H9 (cell line): ENCODE measurements around the gene MRRF. TPM values are rescaled to one million over a fixed set of nuclear protein-coding genes. Genes with fewer than 3 reads are reported as not detected.

Source experiments
- DNase-seq: peaks from one replicate; pipeline ENCODE4 v3.0.0-alpha.2; 2017
- H2AFZ ChIP-seq: one replicate; pipeline ENCODE4 v1.6.1; 2013; ENCODE audit warnings: mild to moderate bottlenecking, low read length, control low read depth, moderate library complexity
- H2AK5ac ChIP-seq: 2 replicates; pipeline ENCODE4 v1.6.1; 2013; ENCODE audit warnings: low read length, control low read depth, mixed read lengths; ENCODE audit not compliant: insufficient read length
- H2BK120ac ChIP-seq: one replicate; pipeline ENCODE4 v1.6.1; 2013; ENCODE audit warnings: low read depth, mild to moderate bottlenecking, low read length, control low read depth, inconsistent platforms; ENCODE audit not compliant: poor library complexity, severe bottlenecking
- H2BK12ac ChIP-seq: 2 replicates; pipeline ENCODE4 v1.6.1; 2013; ENCODE audit warnings: low read length, control low read depth, mixed read lengths, low read depth; ENCODE audit not compliant: insufficient read length
- H2BK15ac ChIP-seq: 2 replicates; pipeline ENCODE4 v1.6.1; 2013; ENCODE audit warnings: low read depth, low read length, control low read depth
- H2BK20ac ChIP-seq: one replicate; pipeline ENCODE4 v1.6.1; 2013; ENCODE audit warnings: low read depth, mild to moderate bottlenecking, low read length, control low read depth, inconsistent platforms; ENCODE audit not compliant: poor library complexity, severe bottlenecking
- H2BK5ac ChIP-seq: 2 replicates; pipeline ENCODE4 v1.6.1; 2013; ENCODE audit warnings: low read length, control low read depth, mixed read lengths; ENCODE audit not compliant: insufficient read length
- H3K14ac ChIP-seq: 2 replicates; pipeline ENCODE4 v1.6.1; 2013; ENCODE audit warnings: low read length, control low read depth; ENCODE audit not compliant: insufficient read depth
- H3K18ac ChIP-seq: 2 replicates; pipeline ENCODE4 v1.6.1; 2013; ENCODE audit warnings: low read depth, mild to moderate bottlenecking, mixed read lengths, low read length, control low read depth; ENCODE audit not compliant: insufficient read length
- H3K23ac ChIP-seq: 2 replicates; pipeline ENCODE4 v1.6.1; 2013; ENCODE audit warnings: low read length, control low read depth, mixed read lengths, low read depth; ENCODE audit not compliant: insufficient read length
- H3K23me2 ChIP-seq: 2 replicates; pipeline ENCODE4 v1.6.1; 2013; ENCODE audit warnings: low read depth, mild to moderate bottlenecking, mixed read lengths, low read length, control low read depth; ENCODE audit not compliant: insufficient read length, poor library complexity, severe bottlenecking
- H3K27ac ChIP-seq: 2 replicates; pipeline ENCODE4 v1.5.1; 2013; ENCODE audit warnings: low read length, control low read depth, mixed read lengths, low read depth; ENCODE audit not compliant: insufficient read length
- H3K27me3 ChIP-seq: 2 replicates; pipeline ENCODE4 v1.6.1; 2013; ENCODE audit warnings: low read length, control low read depth, inconsistent platforms; ENCODE audit not compliant: insufficient read depth
- H3K4ac ChIP-seq: 2 replicates; pipeline ENCODE4 v1.6.1; 2013; ENCODE audit warnings: low read depth, mild to moderate bottlenecking, control low read depth, inconsistent platforms, low read length, moderate library complexity
- H3K4me1 ChIP-seq: 2 replicates; pipeline ENCODE4 v1.6.1; 2013; ENCODE audit warnings: low read length, control low read depth, inconsistent platforms; ENCODE audit not compliant: insufficient read depth
- H3K4me2 ChIP-seq: 2 replicates; pipeline ENCODE4 v1.6.1; 2013; ENCODE audit warnings: low read length, control low read depth, mixed read lengths; ENCODE audit not compliant: insufficient read length, insufficient read depth
- H3K56ac ChIP-seq: 2 replicates; pipeline ENCODE4 v1.6.1; 2013; ENCODE audit warnings: low read depth, mild to moderate bottlenecking, mixed read lengths, low read length, control low read depth; ENCODE audit not compliant: insufficient read length
- H3K79me1 ChIP-seq: 2 replicates; pipeline ENCODE4 v1.6.1; 2013; ENCODE audit warnings: low read depth, mild to moderate bottlenecking, moderate library complexity, low read length, control low read depth, inconsistent platforms; ENCODE audit not compliant: insufficient read depth, poor library complexity, severe bottlenecking
- H3K79me2 ChIP-seq: 2 replicates; pipeline ENCODE4 v1.6.1; 2013; ENCODE audit warnings: low read length, control low read depth, inconsistent platforms; ENCODE audit not compliant: insufficient read depth
- H3K9ac ChIP-seq: 2 replicates; pipeline ENCODE4 v1.6.1; 2013; ENCODE audit warnings: low read length, control low read depth, mixed read lengths; ENCODE audit not compliant: insufficient read length; ENCODE audit errors: extremely low read depth
- H3K9me3 ChIP-seq: one replicate; pipeline ENCODE4 v1.6.1; 2013; ENCODE audit warnings: low read depth, low read length, inconsistent platforms; ENCODE audit not compliant: control insufficient read depth
- H3T11ph ChIP-seq: one replicate; pipeline ENCODE4 v1.6.1; 2013; ENCODE audit warnings: mild to moderate bottlenecking, low read length, control low read depth, inconsistent platforms
- H4K20me1 ChIP-seq: one replicate; pipeline ENCODE4 v1.6.1; 2013; ENCODE audit not compliant: control insufficient read depth, insufficient read length, insufficient read depth
- H4K5ac ChIP-seq: 2 replicates; pipeline ENCODE4 v1.6.1; 2013; ENCODE audit warnings: low read depth, mild to moderate bottlenecking, mixed read lengths, low read length, control low read depth; ENCODE audit not compliant: insufficient read length
- H4K8ac ChIP-seq: replicated peaks from 2 replicates; pipeline ENCODE4 v1.6.1; 2013; ENCODE audit warnings: low read length, control low read depth, mixed read lengths, low read depth; ENCODE audit not compliant: insufficient read length
- H4K91ac ChIP-seq: 2 replicates; pipeline ENCODE4 v1.6.1; 2013; ENCODE audit warnings: low read depth, mild to moderate bottlenecking, moderate library complexity, mixed read lengths, low read length, control low read depth; ENCODE audit not compliant: insufficient read length
- H3K27ac Mint-ChIP-seq, 3 experiments: 2 replicates in 2 of 3; 3 replicates in 1 of 3; pipeline ENCODE4 v1.8.0; 2020 to 2021; ENCODE audit warnings: mixed read lengths in 3 of 3, mild to moderate bottlenecking in 1 of 3, moderate library complexity in 1 of 3
- H3K27me3 Mint-ChIP-seq: 2 replicates; pipeline ENCODE4 v1.8.0; 2021; ENCODE audit warnings: low read depth, mild to moderate bottlenecking, moderate library complexity, mixed read lengths
- H3K36me3 Mint-ChIP-seq, 3 experiments: 2 replicates in 2 of 3; 3 replicates in 1 of 3; pipeline ENCODE4 v1.8.0; 2020 to 2021; ENCODE audit warnings: low read depth in 3 of 3, mixed read lengths in 3 of 3; ENCODE audit not compliant: insufficient read depth in 1 of 3
- H3K4me1 Mint-ChIP-seq, 2 experiments: 2 replicates each; pipeline ENCODE4 v1.8.0; 2020; ENCODE audit warnings: mixed read lengths in 2 of 2
- H3K4me3 Mint-ChIP-seq, 2 experiments: 2 replicates in 1 of 2; 3 replicates in 1 of 2; pipeline ENCODE4 v1.8.0; 2020 to 2021; ENCODE audit warnings: mild to moderate bottlenecking in 2 of 2, mixed read lengths in 2 of 2, moderate library complexity in 1 of 2
- H3K9me3 Mint-ChIP-seq, 2 experiments: 2 replicates in 1 of 2; 3 replicates in 1 of 2; pipeline ENCODE4 v1.8.0; 2020; ENCODE audit warnings: mild to moderate bottlenecking in 2 of 2, mixed read lengths in 2 of 2, moderate library complexity in 1 of 2
- WGBS: extraction: QIAGEN DNeasy Blood & Tissue Kit; methylation state at CpG from one replicate; pipeline ENCODE4 v1.1.7; 2013; ENCODE audit warnings: missing lambda C conversion rate, low lambda C conversion rate, mixed read lengths; ENCODE audit not compliant: insufficient read length; ENCODE audit errors: extremely low coverage; 5-methylcytosine and 5-hydroxymethylcytosine counted together
- total RNA-seq: library from RNA; stranded (reverse); gene quantifications from 2 replicates; pipeline ENCODE4 v1.2.1, GENCODE V29; 2021
- TF ChIP-seq, protein P1 (sequence below): fragments of 200-600 bp; sonication (generic); conservative IDR thresholded peaks from 3 replicates; pipeline ENCODE4 v1.8.0; 2021; ENCODE audit warnings: antibody characterized with exemption, mild to moderate bottlenecking

Gene MRRF
- total RNA-seq, 1 experiment from 2014 or later: 33.7 TPM

DNA sequence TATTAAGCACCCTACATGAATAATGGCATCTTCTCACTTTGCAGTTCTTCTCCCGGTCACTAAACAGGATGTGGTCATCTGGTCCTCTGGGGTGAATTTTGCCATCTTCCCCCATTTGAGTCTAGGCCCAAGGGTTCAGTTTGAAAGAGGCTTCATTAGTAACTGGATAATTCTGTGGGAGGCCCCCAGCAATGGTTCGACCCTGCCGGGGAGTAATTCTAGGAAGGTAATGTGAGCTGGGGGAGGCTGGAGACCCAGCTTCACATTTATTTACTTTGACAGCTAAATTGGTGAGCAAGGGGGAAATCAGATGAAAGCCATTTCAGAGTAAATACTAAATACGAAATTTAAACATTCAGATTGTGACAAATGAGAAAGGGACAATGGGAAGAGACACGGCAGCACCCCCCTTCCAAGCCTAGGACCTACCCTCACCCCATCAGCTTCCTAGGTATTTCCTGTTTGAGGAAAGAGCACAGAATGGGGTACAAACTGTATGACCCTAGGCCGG, 31.8 kb upstream of the MRRF start:
- Histone ChIP-seq H2BK120ac (no peak overlapping the region), H2BK20ac (no peak overlapping the region), H3K4me1 (no peaks in the 10 kb centered on the region), H2BK12ac (no peak overlapping the region), H3K9me3 (no peaks in the 10 kb centered on the region), H3K27me3 (peaks cover 35% of the 10 kb centered on the region), H3K79me2 (no peaks in the 10 kb centered on the region), H2BK15ac (no peak overlapping the region), H4K5ac (no peak overlapping the region), H4K91ac (no peak overlapping the region), H3K9ac (no peak overlapping the region), H3T11ph (no peak overlapping the region), H3K56ac (no peak overlapping the region), H3K18ac (no peak overlapping the region), H2AK5ac (no peak overlapping the region), H3K4me2 (no peak overlapping the region), H3K14ac (no peak overlapping the region), H4K8ac (no peak overlapping the region), H3K23me2 (peaks cover 6% of the 10 kb centered on the region), H2AFZ (no peak overlapping the region), H3K79me1 (no peaks in the 10 kb centered on the region), H2BK5ac (no peak overlapping the region), H3K23ac (no peak overlapping the region), H3K4ac (no peak overlapping the region), H3K27ac (no peak overlapping the region), H4K20me1 (no peaks in the 10 kb centered on the region)
- H3K4me1 Mint-ChIP-seq: peaks cover 0 to 3% of the 10 kb centered on the region in 2 experiments; a peak in 2 of 4 replicates
- WGBS: no CpG with 5 or more reads among the region's 6 CpGs
- H3K36me3 Mint-ChIP-seq: no peaks in the 10 kb centered on the region
- DNase-seq: no peak
- H3K9me3 Mint-ChIP-seq: no peaks in the 10 kb centered on the region; a peak in 1 of 5 replicates
- H3K27ac Mint-ChIP-seq: peak overlapping the region in 1 of 3 experiments; percentile 0; a peak in 1 of 7 replicates
- H3K4me3 Mint-ChIP-seq: no peak overlapping the region
- TF ChIP-seq, protein P1, sequence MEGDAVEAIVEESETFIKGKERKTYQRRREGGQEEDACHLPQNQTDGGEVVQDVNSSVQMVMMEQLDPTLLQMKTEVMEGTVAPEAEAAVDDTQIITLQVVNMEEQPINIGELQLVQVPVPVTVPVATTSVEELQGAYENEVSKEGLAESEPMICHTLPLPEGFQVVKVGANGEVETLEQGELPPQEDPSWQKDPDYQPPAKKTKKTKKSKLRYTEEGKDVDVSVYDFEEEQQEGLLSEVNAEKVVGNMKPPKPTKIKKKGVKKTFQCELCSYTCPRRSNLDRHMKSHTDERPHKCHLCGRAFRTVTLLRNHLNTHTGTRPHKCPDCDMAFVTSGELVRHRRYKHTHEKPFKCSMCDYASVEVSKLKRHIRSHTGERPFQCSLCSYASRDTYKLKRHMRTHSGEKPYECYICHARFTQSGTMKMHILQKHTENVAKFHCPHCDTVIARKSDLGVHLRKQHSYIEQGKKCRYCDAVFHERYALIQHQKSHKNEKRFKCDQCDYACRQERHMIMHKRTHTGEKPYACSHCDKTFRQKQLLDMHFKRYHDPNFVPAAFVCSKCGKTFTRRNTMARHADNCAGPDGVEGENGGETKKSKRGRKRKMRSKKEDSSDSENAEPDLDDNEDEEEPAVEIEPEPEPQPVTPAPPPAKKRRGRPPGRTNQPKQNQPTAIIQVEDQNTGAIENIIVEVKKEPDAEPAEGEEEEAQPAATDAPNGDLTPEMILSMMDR: no peak
- H3K27me3 Mint-ChIP-seq: peaks cover 26% of the 10 kb centered on the region
